HPDE6-E6E7 (cell line): ENCODE measurements around the gene GPC1.

Experiments used
- DNase-seq: peaks from one replicate; pipeline ENCODE4 v3.0.0; 2011; ENCODE audit warnings: missing footprints; ENCODE audit errors: extremely low spot score

GPC1 gene

DNA sequence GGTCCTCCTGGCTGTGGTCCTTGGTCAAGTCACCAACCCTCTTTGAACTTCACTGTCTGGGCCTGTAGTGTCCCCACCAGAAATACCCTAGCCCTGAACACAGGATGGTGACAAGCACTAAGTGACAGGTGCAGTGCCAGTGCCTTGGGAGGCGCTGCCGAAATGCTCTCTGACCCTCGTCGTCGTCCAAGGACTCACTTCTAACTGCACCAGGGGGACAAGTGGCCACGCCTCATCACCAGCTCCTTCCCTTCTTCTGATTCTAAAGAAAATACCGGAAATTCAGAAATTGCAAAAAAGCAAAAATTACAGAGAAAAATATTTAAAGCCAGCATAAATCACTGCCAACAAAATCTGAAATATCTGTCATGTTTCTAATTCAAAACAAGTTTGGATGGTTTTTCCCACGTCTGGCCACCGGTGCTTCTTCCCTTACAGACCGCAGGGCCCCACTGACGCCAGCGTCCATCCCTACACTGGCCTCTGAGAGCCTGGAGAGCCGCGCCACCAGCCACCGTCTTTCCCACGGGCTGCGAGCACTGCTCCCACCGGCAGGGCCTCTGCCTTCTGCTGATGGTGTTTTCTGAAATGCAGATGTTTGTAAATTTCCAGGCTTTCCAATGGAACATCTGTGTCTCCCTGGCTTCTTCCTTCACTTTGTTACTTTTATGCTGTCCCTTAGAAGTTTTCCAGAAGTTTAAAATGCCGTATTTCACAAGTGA, 37.4 kb upstream of the GPC1 start:
- DNase-seq, result no peak

DNA sequence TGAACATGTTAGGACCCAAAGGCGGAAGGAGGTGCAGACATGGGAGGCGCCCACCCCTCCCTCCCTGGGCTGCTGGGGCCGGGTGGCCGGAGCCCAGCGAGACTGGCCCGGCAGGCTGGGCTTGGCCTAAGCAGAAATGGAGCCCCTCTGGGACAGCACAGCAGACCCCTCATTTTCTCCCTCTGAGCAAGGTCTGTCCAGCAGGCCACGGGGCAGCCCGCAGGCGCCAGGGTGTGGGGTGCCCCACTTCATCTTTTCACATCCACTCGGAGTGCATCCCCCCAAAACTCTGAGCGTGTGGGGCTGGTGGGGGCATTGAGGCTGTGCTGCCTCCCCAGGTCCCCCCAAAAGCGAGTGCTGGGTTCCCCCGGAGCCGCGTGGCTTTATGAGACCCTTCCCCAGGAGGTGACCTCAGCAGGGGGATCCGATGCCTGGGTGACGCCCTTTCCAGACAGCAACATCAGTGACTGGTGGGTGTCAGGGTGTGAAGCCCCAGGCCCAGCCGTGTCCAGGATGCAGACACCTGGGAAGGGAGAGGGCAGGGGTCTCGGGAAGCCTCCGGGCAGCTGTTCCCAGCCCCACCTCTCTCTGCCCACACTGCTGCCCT, 36.7 kb upstream of the GPC1 start:
- no peak for DNase-seq

DNA sequence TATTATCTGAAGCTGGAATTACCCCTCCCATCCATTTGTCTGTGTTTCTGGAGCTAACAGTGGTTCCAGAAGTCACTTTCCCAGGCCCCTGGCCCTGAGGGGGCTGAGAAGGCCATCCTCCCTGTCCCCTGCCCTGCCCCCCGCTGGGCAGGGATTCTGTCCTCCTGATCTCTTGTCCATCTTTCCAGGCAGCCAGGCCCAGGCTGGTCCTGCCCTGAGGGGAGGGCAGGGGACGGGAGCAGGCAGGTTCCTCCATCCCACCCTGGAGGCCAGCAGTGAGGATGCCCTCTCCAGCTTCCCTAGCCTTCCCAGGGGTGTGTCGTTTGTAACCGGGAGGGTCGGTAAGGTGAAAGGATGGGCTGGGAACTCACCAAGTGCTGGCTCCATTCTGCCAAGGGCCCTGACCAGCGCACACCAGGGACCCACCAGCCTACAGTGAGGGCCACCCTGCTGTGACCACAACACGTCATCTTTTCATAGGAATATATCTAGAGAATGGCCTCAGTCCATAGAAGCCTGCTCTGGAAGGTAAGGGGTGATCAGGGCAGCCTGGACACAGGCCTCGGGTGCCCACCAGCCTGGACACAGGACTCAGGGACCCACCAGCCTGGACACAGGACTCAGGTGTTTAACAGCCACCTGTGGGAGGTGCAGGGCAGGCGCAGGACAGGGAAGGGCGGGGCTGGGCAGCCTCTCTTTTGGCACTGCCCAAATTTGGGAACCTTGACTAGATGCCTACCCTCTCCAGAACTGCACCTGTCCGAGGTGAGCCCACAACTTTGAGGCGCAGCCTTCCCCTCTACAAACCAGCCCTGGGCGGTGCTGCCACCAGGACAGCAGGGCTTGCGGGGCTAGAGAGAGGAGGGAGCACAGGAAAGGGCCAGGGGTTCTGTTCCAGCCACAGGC, 35.8 kb upstream of the GPC1 start:
- no peak for DNase-seq

DNA sequence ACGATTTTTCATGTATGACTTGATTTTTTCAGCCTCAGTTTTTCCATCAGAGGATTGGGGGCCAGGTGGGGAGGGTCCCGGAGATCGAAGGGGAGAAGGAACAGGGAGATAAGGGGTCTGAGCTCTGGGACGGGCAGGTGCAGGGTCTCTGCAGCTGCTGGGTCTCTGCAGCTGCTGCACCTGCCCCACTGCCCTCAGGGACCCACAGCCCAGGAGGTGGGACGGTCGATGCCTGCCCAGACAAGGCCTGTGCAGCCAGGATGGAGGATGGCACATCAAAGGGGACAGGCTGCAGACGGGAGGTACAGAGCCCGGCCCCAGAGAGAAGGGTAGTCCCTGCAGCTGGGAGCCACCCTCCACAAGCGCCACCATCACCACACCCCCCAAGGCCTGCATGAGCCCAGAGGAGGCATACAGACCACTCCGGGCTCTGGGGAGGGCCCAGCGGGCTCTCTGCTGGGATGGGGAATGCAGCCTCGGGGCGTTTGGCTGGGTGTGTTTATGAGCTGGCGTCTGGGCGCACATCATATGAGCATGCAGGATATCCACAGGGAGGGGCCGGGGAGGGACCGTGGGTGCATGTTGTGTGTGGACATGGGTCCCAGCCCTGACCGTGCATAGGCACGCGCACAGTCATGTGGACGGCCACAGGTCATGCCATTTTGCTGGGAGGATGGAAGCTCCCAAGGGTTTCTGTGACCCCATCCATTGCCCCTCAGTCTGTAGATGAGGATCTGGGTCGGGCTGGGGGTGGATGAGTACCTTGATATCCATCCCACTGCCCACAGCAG, 34.9 kb upstream of the GPC1 start:
- DNase-seq, result no peak

DNA sequence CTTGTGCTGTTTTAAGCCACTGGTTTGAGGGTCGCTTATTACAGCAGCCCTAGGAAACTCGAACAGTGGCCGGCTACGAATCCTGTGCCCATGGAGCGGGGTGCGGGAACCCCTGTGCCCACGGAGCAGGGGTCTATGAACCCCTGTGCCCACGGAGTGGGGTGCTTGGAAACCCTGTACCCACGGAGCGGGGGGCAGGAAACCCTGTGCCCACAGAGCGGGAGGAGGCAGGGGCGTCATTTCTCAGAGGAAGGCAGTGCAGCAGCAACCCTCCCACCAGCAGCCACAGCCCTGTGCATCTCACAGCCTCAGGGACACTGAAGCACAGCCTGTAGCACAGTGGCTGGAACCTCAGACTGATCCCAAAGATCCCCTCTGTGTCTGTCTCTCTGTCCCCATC, 34.2 kb upstream of the GPC1 start:
- DNase-seq, result no peak

DNA sequence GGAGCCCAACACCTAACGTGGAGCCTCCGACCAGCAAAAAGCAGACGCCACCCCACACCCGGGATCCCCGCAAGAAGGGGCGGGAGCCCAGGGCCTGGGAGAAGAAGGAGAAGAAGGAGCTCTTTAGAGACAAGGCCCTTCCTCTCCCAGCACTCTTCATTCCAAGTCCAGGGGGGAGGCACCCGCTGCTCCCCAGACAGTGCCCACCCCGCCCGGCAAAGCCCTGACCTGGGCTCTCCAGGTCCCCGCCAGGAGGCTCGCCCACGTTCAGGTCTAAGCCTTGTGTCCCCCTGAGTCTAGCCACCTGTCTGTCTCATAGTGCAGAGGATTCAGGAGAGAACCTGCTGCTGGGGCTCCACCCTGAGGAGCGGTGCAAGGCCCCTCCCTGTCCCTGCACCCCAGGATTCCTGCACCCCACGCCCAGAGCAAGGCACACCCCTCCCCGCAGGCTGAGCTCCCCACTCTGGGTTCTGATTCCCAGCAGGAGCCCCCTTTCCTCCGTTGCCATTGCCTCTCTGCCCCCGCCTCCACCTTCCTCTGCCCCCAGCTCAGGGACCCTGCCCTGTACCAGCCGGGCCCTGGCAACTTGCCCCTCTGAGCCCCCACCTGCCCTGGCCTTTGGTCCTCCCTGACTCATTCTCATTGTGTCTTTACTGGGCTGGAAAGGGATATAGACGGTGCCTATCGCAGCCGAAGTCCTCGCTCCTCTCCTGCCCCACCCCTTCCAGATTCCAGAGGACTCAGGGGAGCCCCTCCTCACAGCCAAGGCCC, 33.5 kb upstream of the GPC1 start:
- no peak for DNase-seq

DNA sequence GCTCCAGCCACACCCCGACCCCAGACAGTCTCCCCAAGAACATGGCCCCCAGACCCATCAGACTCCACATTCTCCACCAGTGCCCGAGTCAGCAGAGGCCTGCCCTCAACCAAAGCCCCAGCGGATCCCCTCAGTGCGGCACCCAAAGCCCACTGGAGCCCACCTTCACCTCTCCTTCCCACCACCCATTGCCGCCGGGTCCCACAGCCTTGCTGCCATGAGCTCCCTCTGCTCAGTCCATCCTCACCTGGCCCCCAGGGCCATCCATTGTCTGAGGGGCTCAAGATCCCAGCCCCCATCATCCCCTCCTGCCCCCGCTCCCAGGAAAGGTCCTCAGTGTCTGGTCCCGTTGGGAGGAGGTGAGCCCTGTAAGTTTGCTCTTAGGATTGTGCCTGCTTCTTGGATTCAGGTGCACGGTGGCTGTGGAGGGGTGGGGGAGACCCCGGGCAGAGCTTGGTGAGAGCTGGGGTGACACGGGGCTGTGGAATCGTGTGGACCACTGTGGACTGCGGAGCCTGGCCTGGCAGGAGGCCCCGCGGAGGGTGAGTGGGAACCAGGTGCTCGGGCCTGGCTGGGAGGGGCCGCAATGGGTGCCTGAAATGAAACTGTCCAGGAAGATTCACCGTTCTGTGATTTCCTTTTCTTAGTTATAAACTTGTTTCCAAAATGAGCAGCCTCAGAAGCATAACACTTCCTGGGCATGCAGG, 32.7 kb upstream of the GPC1 start:
- DNase-seq, result no peak

DNA sequence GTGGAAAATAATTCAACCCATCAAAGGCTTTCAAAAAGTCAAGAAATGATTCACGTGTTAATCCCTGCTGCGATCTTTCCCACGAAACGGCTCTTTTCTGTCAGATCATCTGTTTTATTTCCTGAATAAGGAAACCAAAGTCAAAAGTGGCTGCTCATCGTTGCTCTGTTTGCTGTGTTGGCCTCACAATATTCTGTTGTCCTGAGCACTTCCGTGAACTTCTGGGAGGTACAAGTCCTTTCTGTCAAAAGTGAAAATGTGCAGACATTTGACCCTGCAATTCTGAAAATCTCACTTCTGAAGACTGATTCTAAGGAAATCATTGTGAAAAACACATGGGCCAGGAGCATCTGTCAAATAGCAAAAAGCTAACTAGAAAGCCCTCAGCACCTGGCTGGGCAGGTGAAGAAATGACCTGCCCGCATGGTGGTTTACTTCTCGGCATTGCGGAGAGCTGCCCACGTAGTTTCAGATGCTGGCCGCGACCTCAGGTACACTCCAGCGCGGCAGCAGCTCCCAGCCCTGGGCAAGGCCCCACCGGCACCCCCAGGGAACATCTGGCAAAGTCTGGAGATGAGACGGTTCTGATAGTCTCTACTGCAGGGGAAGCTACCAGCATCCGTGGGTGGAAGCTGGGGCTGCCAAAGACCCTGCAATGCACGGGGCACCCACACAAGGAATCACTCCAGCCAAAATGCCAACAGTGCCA, 31.9 kb upstream of the GPC1 start:
- DNase-seq, result no peak

DNA sequence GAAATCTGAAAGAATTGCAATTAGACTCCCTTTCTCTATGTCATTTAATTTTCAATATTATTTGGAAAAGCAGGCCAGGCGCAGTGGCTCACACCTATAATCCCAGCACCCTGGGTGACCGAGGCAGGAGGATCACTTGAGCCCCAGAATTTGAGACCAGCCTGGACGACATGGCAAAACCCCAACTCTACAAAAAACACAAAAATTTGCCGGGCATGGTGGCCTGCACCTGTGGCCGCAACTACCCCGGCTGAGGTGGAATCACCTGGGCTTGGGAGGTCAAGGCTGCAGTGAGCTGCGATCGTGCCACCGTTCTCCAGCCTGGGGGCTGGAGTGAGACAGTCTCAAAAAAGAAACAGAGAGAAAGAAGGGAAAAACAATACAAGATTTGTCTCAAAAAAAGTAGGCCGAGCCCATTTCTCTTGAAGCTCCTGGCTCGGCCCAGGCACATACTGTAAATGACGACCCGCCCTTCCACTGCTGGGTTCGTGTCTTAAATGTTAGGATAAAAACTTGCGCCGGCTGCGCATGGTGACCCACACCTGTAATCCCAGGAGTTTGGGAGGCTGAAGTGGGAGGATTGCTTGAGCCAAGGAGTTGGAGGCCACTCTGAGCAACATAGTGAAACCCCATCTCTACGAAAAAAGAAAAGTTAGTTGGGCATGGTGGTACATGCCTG, 31.1 kb upstream of the GPC1 start:
- DNase-seq, result no peak

DNA sequence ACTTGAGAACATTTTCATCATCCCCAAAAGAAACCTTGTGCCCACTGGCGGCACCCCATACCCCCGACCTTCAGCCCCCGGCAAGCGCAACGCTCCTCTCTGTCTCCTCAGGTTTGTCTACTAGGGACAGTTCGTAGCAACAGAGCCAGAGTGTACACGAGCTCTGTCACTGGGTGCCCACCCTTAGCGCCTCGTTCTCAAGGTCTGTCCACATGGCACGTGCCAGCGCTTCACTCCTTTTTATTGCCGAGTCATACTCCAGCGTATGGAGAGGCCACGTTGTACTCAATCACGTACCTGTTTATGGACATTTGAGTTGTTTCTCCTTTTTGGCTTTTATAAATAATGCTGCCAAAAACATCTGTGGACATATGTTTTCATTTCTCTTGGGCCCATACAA, 30.3 kb upstream of the GPC1 start:
- DNase-seq, result no peak

DNA sequence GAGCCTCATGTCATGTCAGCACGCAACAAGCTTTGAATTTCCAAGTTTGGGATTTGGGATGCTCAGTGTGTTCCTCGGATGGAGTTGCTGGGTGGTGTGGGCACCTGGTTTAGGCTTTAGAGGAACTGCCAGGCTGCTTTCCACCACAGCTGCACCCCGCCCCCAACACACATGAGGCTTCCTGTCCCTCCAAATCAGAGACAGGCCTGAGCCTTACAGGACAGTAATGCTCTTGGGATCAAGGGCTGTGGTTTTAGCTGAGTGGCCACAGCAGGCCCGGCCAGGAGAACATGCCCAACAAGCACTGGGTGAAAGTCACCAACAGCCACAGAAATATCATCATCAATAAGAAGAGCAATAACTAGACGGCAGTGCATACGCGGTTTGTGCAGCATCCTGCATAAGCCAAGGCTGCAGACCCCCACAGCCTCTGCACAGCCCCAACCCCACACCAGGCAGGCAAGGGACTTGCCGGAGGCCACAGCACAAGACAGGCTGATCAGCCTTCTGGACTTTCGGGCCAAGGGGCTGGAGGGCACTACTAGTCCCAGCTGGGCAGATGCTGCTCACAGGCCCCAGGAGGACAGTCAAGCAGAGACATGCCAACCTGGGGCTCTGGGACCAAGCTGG, 29.7 kb upstream of the GPC1 start:
- no peak for DNase-seq

DNA sequence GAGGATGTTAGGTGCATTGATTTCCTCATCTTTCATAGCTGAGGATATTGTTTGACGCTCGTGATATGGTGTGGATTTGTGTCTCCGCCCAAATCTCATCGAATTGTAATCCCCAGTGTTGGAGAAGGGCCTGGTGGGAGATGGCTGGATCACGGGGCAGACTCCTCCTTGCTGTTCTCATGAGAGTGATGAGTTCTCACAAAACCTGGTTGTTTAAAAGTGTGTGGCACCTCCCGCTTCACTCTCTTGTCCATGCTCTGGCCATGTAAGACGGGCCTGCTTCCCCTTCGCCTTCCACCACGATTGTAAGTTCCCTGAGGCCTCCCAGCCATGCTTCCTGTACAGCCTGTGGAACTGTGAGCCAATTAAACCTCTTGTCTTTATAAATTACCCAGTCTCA, 28.4 kb upstream of the GPC1 start:
- DNase-seq, result no peak

DNA sequence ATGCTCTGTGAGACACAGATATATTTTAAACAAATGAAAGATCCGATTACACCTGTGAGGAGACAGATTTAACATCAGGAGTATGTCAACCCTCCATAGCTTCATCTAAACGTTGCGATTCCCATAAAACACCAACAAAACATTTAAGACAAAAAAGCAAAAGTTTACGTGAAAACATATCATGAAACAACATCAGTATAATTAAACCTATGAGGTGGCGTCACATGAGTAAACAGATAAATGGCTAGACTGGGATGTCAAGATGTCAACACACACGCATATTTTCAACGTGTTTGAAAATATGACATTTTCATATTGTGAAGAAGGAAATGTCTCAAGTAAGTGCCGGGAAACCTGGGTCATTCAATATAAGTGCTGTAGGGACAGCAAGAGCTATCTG, 25.5 kb upstream of the GPC1 start:
- no peak for DNase-seq

DNA sequence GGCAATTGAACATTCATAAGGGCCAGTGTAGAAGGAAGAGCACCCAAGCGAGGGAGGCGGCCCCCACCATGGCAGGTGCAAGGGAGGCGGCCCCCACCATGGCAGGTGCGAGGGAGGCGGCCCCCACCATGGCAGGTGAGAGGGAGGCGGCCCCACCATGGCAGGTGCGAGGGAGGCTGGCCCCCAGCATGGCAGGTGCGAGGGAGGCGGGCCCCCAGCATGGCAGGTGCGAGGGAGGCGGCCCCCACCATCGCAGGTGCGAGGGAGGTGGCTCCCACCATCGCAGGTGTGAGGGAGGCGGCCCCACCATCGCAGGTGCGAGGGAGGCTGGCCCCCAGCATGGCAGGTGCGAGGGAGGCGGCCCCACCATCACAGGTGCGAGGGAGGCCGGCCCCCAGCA, 24.7 kb upstream of the GPC1 start:
- no peak for DNase-seq

DNA sequence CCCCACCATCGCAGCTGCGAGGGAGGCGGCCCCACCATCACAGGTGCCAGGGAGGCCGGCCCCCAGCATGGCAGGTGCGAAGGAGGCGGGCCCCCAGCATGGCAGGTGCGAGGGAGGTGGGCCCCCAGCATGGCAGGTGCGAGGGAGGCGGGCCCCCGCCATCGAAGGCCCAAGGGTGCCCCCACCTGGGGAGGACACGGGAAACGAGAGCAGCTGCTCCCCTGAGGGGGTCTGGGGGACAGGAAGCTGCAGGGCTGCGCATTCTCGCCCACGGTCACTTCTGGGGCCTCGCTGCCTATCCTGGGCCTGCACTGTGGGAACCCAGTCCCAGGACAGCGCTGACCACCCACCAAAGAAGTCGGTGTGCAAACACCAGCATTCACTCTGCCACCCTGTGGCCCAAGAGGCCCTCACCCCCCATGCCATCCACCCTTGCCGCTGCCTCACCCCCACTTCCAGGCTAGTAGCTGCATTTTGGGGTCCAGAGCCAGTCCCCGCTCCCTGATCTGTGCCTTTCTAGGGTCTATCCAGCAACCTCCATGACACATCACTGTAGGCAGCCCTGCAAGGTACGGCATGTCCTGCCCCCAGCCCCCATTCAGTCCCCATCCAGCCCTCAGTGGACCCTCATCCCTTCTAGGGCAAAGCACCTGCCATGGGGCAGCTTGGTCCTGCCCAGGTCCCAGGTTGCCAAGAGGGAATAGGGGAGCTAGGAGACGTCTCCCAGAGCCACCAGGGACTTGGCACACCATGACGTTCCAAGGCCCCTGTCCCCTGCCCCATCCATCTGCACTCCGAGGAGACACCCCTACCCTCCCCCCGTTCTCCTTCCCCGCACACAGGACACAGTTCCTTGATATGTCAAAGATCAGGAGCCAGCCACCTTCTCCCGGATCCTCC, 24.0 kb upstream of the GPC1 start:
- no peak for DNase-seq

DNA sequence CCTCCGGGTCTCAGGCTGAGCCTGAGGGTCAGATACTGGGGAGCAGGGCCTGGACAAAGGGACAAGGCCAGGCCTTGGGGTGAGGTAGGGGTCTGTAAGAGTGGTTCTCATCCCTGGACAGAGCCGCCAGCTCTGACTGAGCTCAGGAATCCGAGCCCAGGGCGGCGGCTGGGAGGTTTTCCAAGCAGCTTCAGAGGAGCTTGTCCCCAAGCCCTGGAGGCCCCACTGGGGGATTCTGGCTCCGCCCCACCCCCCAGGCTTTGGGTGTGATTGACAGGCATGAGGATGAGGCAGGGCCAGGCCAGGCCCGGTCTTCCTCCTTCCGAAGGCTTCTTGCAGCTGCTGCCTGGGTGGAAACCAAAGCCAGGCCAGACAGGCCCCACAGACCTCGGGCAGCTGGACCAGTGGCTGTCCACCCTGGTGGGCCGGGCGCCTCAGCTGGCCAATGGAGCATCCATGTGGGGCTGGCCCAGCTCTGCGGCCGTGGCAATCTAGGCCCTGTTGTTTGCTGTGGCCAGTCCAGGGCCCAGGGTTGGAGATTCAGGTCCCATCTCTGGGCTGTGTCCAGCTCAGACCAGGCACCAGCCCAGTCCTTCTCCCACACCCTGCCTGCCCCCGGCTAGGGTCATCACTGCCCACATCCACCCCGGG, 23.1 kb upstream of the GPC1 start:
- no peak for DNase-seq
